ENCODE measurements around the gene SLC24A3. TPM values are rescaled to one million over a fixed set of nuclear protein-coding genes. Genes with fewer than 3 reads are reported as not detected.

The SLC24A3 gene
- total RNA-seq, 1 donor from 2014 or later = 0.11 TPM

- Mint-ChIP-seq H3K9me3 (ENCODE audit: unreplicated experiment) (no peaks in the 10 kb centered on the region), H3K36me3 (ENCODE audit: unreplicated experiment) (no peaks in the 10 kb centered on the region), H3K4me3 (ENCODE audit: unreplicated experiment) (no peak overlapping the region), H3K27ac (ENCODE audit: unreplicated experiment) (no peak overlapping the region), H3K4me1 (ENCODE audit: unreplicated experiment) (no peaks in the 10 kb centered on the region), H3K27me3 (ENCODE audit: unreplicated experiment) (no peaks in the 10 kb centered on the region)
- TF ChIP-seq CTCF (IDR thresholded peaks at IDR 0.05) = no peak
- DNase-seq (ENCODE audit: extremely low spot score, unreplicated experiment) = no peak
Observed at GRCh38 chr20:19552221-19553180, 340.1 kb downstream of the SLC24A3 start.

DNA sequence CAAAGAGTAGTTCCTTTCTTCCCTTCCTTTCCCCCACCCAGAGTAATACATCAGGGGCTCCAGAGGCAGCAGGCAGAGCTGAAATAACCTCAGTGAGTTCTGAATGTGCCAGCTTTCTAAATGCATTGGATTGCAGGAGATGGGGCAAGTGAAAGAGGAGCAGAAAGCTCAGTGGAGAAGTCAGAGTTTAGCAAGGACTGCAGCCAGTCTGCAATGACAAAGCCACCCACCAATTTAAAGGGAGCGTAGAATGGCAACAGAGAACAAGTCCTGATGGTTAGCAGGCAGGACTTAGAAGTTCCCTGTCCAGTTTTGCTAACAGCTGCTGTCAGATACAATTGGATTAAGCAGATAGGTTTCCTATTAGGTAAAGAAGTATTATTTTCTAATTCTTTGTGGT is 342.2 kb downstream of the SLC24A3 start:
- Mint-ChIP-seq H3K9me3 (ENCODE audit: unreplicated experiment) (no peaks in the 10 kb centered on the region), H3K4me1 (ENCODE audit: unreplicated experiment) (no peaks in the 10 kb centered on the region), H3K27ac (ENCODE audit: unreplicated experiment) (no peak overlapping the region), H3K36me3 (ENCODE audit: unreplicated experiment) (no peaks in the 10 kb centered on the region), H3K4me3 (ENCODE audit: unreplicated experiment) (no peak overlapping the region), H3K27me3 (ENCODE audit: unreplicated experiment) (no peaks in the 10 kb centered on the region)
- DNase-seq (ENCODE audit: extremely low spot score, unreplicated experiment) = no peak
- TF ChIP-seq CTCF (IDR thresholded peaks at IDR 0.05) = no peak

DNA sequence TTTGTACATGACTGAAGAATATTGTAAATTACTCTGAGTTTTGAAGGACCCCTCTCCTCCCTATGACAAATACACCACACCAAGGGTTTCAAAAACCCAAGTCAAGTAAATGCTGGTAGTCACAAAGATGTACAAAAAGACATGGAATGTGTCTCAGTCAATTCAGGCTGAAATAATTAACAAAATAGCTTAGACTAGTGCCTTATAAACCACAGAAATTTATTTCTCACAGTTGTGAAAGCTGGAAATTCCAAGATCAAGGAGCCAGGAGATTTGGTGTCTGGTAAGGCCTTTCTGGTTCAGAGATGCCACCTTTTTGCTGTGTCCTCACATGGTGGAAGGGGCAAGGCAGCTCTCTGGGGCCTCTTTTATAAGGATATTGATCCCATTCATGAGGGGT is 343.3 kb downstream of the SLC24A3 start:
- no peak overlapping the region for H3K27ac Mint-ChIP-seq (ENCODE audit: unreplicated experiment)
- H3K9me3 Mint-ChIP-seq (ENCODE audit: unreplicated experiment) = no peaks in the 10 kb centered on the region
- TF ChIP-seq CTCF (IDR thresholded peaks at IDR 0.05) = no peak
- H3K4me3 Mint-ChIP-seq (ENCODE audit: unreplicated experiment) = no peak overlapping the region
- no peaks in the 10 kb centered on the region for H3K4me1 Mint-ChIP-seq (ENCODE audit: unreplicated experiment)
- no peak for DNase-seq (ENCODE audit: extremely low spot score, unreplicated experiment)
- no peaks in the 10 kb centered on the region for H3K27me3 Mint-ChIP-seq (ENCODE audit: unreplicated experiment)
- H3K36me3 Mint-ChIP-seq (ENCODE audit: unreplicated experiment) = no peaks in the 10 kb centered on the region

DNA sequence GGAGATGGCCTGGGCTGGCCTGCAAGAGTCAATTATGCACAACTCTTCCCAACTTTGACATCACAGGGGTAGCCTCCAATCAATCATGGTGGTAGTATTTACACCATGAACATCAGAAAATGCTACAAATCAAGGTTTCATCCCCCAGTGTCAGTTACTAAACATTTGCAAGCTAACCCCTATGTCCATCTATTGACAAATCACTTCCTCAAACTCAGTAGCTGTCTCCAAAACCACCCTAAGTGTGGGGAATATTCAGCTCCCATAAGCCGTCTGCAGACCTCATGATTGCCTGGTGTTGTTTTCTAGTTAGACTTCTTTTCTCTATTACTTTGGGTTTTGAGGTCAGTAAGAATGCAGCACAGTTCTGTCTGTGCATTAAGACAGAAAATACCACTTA is 344.8 kb downstream of the SLC24A3 start:
- Mint-ChIP-seq H3K4me3 (ENCODE audit: unreplicated experiment) (no peak overlapping the region), H3K36me3 (ENCODE audit: unreplicated experiment) (no peaks in the 10 kb centered on the region), H3K9me3 (ENCODE audit: unreplicated experiment) (no peaks in the 10 kb centered on the region), H3K27ac (ENCODE audit: unreplicated experiment) (no peak overlapping the region), H3K27me3 (ENCODE audit: unreplicated experiment) (no peaks in the 10 kb centered on the region), H3K4me1 (ENCODE audit: unreplicated experiment) (no peaks in the 10 kb centered on the region)
- DNase-seq (ENCODE audit: extremely low spot score, unreplicated experiment) = no peak
- no peak for TF ChIP-seq CTCF (IDR thresholded peaks at IDR 0.05)

GRCh38 chr20:19560881-19561480 is 348.5 kb downstream of the SLC24A3 start:
- H3K4me1 Mint-ChIP-seq (ENCODE audit: unreplicated experiment) = no peaks in the 10 kb centered on the region
- no peak overlapping the region for H3K27ac Mint-ChIP-seq (ENCODE audit: unreplicated experiment)
- no peak overlapping the region for H3K4me3 Mint-ChIP-seq (ENCODE audit: unreplicated experiment)
- H3K36me3 Mint-ChIP-seq (ENCODE audit: unreplicated experiment) = no peaks in the 10 kb centered on the region
- no peak for DNase-seq (ENCODE audit: extremely low spot score, unreplicated experiment)
- TF ChIP-seq CTCF (IDR thresholded peaks at IDR 0.05) = no peak
- no peaks in the 10 kb centered on the region for H3K9me3 Mint-ChIP-seq (ENCODE audit: unreplicated experiment)
- no peaks in the 10 kb centered on the region for H3K27me3 Mint-ChIP-seq (ENCODE audit: unreplicated experiment)
